IgD-negative memory B cell (primary cell): Measurements from ENCODE around the gene UBR3. TPM values are rescaled to one million over a fixed set of nuclear protein-coding genes. Genes with fewer than 3 reads are reported as not detected.

ENCODE experiments used
- H3K27ac Mint-ChIP-seq, 3 donors: one replicate each; pipeline ENCODE4 v1.8.0; 2020 to 2022; ENCODE audit warnings: mild to moderate bottlenecking in 3 of 3, mixed read lengths in 3 of 3, moderate library complexity in 1 of 3
- H3K27me3 Mint-ChIP-seq: one replicate; pipeline ENCODE4 v1.8.0; 2021; ENCODE audit warnings: mixed read lengths
- H3K36me3 Mint-ChIP-seq: one replicate; pipeline ENCODE4 v1.8.0; 2020; ENCODE audit warnings: mild to moderate bottlenecking, mixed read lengths
- H3K4me1 Mint-ChIP-seq, 3 donors: one replicate each; pipeline ENCODE4 v1.8.0; 2020 to 2022; ENCODE audit warnings: mixed read lengths in 3 of 3, mild to moderate bottlenecking in 1 of 3
- H3K4me3 Mint-ChIP-seq, 4 donors: one replicate each; pipeline ENCODE4 v1.8.0; 2020 to 2022; ENCODE audit warnings: mild to moderate bottlenecking in 4 of 4, mixed read lengths in 4 of 4, moderate library complexity in 3 of 4
- H3K9me3 Mint-ChIP-seq, 3 donors: one replicate each; pipeline ENCODE4 v1.8.0; 2020 to 2021; ENCODE audit warnings: mixed read lengths in 3 of 3, mild to moderate bottlenecking in 1 of 3
- polyA plus RNA-seq: library from polyadenylated mRNA; unstranded; fragments of 300-500 nt; fragmentation: Illumina TruSeq; gene quantifications from one replicate; pipeline ENCODE4 v1.2.3, GENCODE V29; 2021

The UBR3 gene
- polyA plus RNA-seq, 1 donor from 2014 or later: 5.4 TPM

- no peaks in the 10 kb centered on the region for H3K27me3 Mint-ChIP-seq
- no peak overlapping the region for H3K4me3 Mint-ChIP-seq
- H3K27ac Mint-ChIP-seq: no peak overlapping the region
- no peaks in the 10 kb centered on the region for H3K9me3 Mint-ChIP-seq
- H3K36me3 Mint-ChIP-seq: peaks cover 5% of the 10 kb centered on the region
- H3K4me1 Mint-ChIP-seq: no peaks in the 10 kb centered on the region
These were observed 257.7 kb downstream of the UBR3 start for GRCh38 chr2:170084820-170085491.

DNA sequence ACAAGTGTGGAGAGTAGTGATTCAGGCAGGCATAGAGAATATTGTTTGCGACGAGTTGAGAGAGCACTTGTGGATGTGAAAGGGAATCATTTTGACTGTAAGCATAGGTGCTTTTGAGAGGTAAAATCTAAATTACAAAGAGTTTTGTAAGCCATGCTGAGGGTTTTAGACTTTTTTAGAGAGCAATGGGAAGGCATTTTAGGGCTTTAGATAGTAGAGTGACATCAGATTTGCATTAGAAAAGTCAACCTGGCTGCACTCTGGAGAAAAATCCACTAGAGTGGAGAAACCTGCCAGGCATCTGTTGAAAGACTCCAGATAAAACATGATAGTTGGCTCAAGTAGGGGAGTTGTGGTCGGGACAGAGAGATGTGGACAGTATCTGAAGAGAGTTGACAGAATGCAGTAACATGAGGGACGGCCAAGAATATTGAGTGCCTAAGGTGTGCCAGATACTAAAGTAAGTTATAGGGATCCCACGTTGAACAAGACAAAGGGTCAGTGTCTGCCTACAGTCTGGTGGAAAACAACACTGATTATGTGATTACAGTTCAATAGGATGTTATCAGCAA, 258.9 kb downstream of the UBR3 start:
- Mint-ChIP-seq H3K27ac (no peak overlapping the region), H3K4me1 (no peaks in the 10 kb centered on the region), H3K4me3 (no peak overlapping the region), H3K36me3 (peaks cover 5% of the 10 kb centered on the region), H3K9me3 (peaks cover 0 to 6% (median 5%) of the 10 kb centered on the region in 3 donors), H3K27me3 (no peaks in the 10 kb centered on the region)

DNA sequence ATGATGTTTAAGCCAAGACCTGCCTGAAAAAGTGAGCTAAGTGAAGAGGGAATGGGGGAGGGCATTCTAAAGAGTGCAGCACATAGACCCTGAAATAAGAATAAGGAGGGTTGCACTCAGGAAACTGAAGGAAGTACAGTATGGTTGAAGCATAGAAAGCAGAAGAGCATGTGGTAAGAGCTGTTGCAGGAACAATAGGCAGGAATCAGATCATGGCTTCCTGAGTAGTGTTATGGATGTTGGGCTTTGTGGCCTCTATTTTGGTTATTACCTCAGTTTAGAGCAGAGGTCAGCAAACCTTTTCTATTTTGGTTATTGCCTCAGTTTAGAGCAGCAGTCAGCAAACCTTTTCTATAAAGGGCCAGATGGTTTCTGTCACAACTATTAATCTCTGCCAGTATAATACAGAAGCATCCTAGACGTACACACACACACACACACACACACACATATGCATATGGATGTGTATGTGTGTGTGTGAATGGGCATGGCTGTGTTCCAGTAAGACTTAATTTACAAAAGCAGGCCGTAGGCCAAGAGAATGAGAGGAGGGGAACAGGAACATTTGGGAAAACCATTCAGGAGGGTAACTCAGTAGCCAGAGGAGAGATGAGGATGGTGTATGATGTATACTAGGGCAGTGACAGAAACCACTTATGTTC, 259.6 kb downstream of the UBR3 start:
- H3K9me3 Mint-ChIP-seq: peaks cover 0 to 7% (median 5%) of the 10 kb centered on the region in 3 donors
- no peak overlapping the region for H3K27ac Mint-ChIP-seq
- H3K4me3 Mint-ChIP-seq: no peak overlapping the region
- no peaks in the 10 kb centered on the region for H3K27me3 Mint-ChIP-seq
- H3K4me1 Mint-ChIP-seq: no peaks in the 10 kb centered on the region
- peaks cover 4% of the 10 kb centered on the region for H3K36me3 Mint-ChIP-seq

DNA sequence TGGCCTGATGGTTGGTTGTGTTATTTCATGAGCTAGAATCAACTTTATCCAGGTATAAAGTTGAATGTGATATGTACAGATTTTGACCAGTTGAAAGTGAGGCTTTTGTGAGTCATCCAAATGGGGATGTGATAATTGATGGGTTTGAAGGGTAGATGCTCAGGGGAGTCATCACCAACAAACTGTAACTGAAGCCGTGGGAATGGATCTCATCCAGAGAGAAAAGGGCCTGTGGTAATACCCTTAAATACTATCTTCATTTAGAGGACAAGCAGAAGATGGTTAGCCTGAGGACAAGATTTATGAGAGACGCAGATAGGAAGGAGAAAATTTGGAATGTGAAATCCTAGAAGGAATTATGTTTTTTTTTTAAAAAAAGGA, 260.1 kb downstream of the UBR3 start:
- H3K4me1 Mint-ChIP-seq: no peaks in the 10 kb centered on the region
- no peaks in the 10 kb centered on the region for H3K27me3 Mint-ChIP-seq
- H3K27ac Mint-ChIP-seq: no peak overlapping the region
- H3K9me3 Mint-ChIP-seq: peaks cover 0 to 11% (median 5%) of the 10 kb centered on the region in 3 donors
- peaks cover 3% of the 10 kb centered on the region for H3K36me3 Mint-ChIP-seq
- no peak overlapping the region for H3K4me3 Mint-ChIP-seq

DNA sequence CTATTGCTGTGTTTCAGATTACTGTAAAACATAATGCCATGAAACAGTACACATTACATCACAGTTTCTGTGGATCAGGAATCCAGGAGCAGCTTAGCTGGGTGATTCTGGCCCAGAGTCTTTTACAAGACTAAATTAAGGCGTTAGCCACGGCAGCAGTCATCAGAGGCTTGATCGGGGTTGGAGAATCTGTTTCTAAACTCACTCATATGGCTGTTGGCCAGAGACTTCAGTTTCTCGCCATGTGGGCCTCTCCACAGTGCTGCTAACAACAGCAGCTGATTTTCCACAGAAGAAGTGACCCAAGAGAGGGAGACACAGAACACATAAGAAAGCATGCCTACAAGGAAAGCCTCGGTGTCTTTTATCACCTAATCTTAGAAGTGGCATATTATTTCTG, 261.5 kb downstream of the UBR3 start:
- Mint-ChIP-seq H3K9me3 (peaks cover 3 to 11% (median 5%) of the 10 kb centered on the region in 3 donors), H3K27ac (no peak overlapping the region), H3K4me3 (no peak overlapping the region), H3K36me3 (no peaks in the 10 kb centered on the region), H3K4me1 (no peaks in the 10 kb centered on the region), H3K27me3 (no peaks in the 10 kb centered on the region)

DNA sequence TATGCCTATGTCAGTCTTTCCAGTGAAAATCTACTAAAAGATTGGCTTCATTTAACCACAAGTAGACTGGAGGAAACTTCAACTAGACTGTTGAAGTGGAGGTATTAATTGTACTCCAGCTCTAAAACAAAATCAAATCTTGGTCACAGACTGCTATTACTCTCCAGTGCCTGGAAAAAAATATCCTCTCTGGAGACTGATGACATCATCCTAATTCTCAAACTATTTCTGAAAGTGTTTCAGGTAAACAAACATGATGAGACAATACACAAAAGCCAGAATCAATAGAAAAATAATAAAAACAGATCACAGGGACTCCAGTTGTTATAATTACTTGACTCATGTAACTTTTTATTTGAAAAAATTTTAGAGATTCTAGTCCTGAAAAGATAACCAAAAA, 263.0 kb downstream of the UBR3 start:
- Mint-ChIP-seq H3K27ac (no peak overlapping the region), H3K9me3 (peaks cover 3 to 11% (median 5%) of the 10 kb centered on the region in 3 donors), H3K4me1 (no peaks in the 10 kb centered on the region), H3K27me3 (no peaks in the 10 kb centered on the region), H3K4me3 (no peak overlapping the region), H3K36me3 (no peaks in the 10 kb centered on the region)

DNA sequence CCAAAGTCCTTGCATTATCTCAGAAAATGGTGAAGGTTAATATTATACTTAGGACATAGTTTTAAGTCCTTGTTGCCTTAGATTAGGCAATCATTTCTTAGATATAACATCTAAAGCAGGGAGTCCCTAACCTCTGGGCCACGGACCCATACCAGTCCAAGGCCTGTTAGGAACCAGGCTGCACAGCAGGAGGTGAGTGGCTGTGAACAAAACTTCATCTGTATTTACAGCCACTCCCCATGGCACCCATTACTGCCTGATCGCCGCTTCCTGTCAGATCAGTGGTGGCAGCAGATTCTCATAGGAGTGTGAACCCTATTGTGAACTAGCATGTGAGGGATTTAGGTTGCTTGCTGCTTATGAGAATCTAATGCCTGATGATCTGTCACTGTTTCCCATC, 264.2 kb downstream of the UBR3 start:
- Mint-ChIP-seq H3K27ac (no peak overlapping the region), H3K27me3 (no peaks in the 10 kb centered on the region), H3K36me3 (no peaks in the 10 kb centered on the region), H3K4me1 (no peaks in the 10 kb centered on the region), H3K9me3 (peaks cover 3 to 11% (median 5%) of the 10 kb centered on the region in 3 donors), H3K4me3 (no peak overlapping the region)

DNA sequence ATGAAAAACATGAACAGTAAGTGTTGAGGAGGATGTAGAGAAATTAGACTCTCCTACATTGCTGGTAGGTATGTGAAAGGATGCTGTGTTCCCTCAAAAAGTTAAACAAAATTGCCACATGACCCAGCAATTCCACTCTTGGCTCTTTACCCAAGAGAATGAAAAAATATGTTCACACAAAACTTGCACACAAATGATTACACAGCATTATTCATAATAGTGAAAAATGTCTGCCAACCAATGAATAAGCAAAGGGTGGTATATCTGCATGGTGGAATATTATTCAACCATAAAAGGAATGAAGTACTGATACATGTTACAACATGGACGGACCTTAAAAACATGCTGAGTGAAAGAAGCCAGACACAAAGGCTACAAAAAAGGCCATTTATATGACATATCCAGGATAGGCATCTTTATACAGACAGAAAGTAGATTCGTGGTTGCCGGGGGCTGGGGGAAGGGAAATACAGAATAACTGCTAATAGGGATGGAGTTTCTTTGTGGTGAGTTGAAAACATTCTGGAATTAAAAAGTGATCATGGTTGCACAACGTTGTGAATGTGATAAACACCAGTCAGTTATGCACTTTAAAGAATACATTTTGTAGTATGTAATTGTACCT, 265.3 kb downstream of the UBR3 start:
- Mint-ChIP-seq H3K36me3 (no peaks in the 10 kb centered on the region), H3K27ac (peak overlapping the region in 1 of 3 donors; percentile 48), H3K4me1 (no peaks in the 10 kb centered on the region), H3K27me3 (no peaks in the 10 kb centered on the region), H3K4me3 (no peak overlapping the region), H3K9me3 (peaks cover 3 to 11% (median 5%) of the 10 kb centered on the region in 3 donors)

DNA sequence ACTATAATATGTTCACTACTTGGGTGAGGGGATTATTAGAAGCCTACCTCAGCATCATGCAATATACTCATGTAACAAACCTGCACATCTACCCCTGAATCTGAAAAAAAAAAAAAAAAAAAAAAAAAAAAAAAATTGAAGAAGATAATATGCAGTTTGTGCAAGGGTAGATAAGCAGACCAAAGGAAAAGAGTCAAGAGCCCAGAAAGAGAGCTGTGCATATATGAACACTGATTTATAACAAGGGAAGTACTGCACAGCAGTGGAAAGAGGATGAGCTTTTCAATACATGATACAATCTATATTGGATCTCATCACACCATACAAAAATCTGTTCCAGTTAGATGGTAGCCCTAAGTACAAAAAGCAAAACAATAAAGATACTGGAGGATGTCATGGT, 268.1 kb downstream of the UBR3 start:
- Mint-ChIP-seq H3K4me1 (no peaks in the 10 kb centered on the region), H3K36me3 (no peaks in the 10 kb centered on the region), H3K27me3 (no peaks in the 10 kb centered on the region), H3K9me3 (peaks cover 5 to 11% (median 5%) of the 10 kb centered on the region in 3 donors), H3K4me3 (no peak overlapping the region), H3K27ac (no peak overlapping the region)

- H3K27ac Mint-ChIP-seq: no peak overlapping the region
- no peak overlapping the region for H3K4me3 Mint-ChIP-seq
- H3K36me3 Mint-ChIP-seq: peaks cover 2% of the 10 kb centered on the region
- no peaks in the 10 kb centered on the region for H3K4me1 Mint-ChIP-seq
- no peaks in the 10 kb centered on the region for H3K27me3 Mint-ChIP-seq
- peaks cover 0 to 2% (median 1%) of the 10 kb centered on the region in 3 donors for H3K9me3 Mint-ChIP-seq
These were observed 271.5 kb downstream of the UBR3 start for GRCh38 chr2:170098626-170099312.

GRCh38 chr2:170101789-170102188, 274.5 kb downstream of the UBR3 start:
- Mint-ChIP-seq H3K4me1 (no peaks in the 10 kb centered on the region), H3K27ac (no peak overlapping the region), H3K36me3 (peaks cover 2% of the 10 kb centered on the region)

GRCh38 chr2:170106102-170106840, 279.0 kb downstream of the UBR3 start:
- Mint-ChIP-seq H3K27me3 (peaks cover 5% of the 10 kb centered on the region), H3K9me3 (peaks cover 0 to 1% (median 0%) of the 10 kb centered on the region in 3 donors), H3K36me3 (no peaks in the 10 kb centered on the region), H3K4me3 (no peak overlapping the region), H3K27ac (no peak overlapping the region), H3K4me1 (no peaks in the 10 kb centered on the region)

More at GRCh38 chr2:170101789-170102188, 274.5 kb downstream of the UBR3 start:
- Mint-ChIP-seq H3K4me3 (no peak overlapping the region), H3K9me3 (peaks cover 0 to 2% (median 1%) of the 10 kb centered on the region in 3 donors), H3K27me3 (peaks cover 1% of the 10 kb centered on the region)

DNA sequence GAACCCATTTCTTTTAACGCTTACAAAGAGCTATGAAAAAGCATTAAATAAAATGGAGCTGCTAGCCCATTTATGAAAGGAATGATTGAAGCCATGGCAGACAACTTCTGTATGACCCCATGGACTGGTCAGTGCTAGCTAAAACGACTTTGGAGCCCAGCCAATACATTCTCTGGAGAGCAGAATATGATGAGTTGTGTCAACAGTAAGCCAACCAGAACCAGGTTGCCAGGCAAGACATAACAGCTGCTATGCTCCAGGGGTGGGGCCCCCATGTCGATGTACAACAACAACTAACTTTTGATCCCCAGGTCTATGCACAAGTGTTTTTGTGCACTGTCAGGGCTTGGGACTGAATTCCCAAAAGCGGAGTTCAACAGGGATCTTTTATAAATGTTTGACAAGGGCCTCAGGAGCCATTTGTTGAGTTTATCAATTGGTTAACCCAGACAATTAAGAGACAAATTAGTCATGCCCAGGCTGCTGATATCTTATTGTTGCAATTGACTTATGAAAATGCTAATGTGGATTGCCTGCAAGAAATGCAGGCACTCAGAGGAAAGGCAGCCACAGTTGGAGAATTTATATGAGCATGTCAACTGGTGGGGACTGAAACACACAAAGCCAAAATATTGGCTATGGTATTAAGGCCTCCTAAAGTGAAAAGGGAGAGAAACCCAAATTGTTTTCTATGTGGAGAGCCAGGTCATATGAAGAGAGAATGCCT, 286.1 kb downstream of the UBR3 start:
- Mint-ChIP-seq H3K9me3 (peaks cover 2 to 8% (median 5%) of the 10 kb centered on the region in 3 donors), H3K4me3 (no peak overlapping the region), H3K27ac (no peak overlapping the region), H3K27me3 (peaks cover 4% of the 10 kb centered on the region), H3K4me1 (no peaks in the 10 kb centered on the region), H3K36me3 (no peaks in the 10 kb centered on the region)
